ENCODE data around the gene XRN2.

DNA sequence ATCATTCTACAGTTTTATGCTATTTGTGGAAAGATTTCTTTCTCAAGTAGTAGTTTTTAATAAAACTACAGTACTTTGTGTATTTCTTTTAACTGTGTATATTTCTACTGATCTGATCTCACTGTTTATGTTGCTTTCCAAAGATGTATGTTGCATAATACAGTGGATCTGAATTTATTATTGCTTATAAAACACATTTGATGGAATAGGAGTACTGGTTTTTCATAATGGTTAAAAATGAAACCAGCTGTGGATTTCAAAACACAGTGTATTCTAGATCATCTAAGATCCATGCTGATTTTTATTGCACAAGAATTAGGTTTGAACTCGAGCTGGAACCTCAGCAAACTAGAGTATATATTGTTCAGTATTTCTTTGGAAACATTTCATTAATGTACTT is 86.2 kb downstream of the XRN2 start:
- TF ChIP-seq, protein P1, sequence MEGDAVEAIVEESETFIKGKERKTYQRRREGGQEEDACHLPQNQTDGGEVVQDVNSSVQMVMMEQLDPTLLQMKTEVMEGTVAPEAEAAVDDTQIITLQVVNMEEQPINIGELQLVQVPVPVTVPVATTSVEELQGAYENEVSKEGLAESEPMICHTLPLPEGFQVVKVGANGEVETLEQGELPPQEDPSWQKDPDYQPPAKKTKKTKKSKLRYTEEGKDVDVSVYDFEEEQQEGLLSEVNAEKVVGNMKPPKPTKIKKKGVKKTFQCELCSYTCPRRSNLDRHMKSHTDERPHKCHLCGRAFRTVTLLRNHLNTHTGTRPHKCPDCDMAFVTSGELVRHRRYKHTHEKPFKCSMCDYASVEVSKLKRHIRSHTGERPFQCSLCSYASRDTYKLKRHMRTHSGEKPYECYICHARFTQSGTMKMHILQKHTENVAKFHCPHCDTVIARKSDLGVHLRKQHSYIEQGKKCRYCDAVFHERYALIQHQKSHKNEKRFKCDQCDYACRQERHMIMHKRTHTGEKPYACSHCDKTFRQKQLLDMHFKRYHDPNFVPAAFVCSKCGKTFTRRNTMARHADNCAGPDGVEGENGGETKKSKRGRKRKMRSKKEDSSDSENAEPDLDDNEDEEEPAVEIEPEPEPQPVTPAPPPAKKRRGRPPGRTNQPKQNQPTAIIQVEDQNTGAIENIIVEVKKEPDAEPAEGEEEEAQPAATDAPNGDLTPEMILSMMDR (IDR thresholded peaks at IDR 0.05; ENCODE audit: poor library complexity, severe bottlenecking): no peak
- TF ChIP-seq EP300 (conservative IDR thresholded peaks at IDR 0.05; ENCODE audit: poor library complexity, severe bottlenecking) (no peak), TAF1 (IDR thresholded peaks at IDR 0.05; ENCODE audit: low read depth) (no peak), POLR2AphosphoS5 (IDR thresholded peaks at IDR 0.05) (no peak), EZH2 (IDR thresholded peaks at IDR 0.05; ENCODE audit: borderline replicate concordance, insufficient read depth, low read length, poor library complexity, severe bottlenecking) (no peak)
- TF ChIP-seq, protein P2, sequence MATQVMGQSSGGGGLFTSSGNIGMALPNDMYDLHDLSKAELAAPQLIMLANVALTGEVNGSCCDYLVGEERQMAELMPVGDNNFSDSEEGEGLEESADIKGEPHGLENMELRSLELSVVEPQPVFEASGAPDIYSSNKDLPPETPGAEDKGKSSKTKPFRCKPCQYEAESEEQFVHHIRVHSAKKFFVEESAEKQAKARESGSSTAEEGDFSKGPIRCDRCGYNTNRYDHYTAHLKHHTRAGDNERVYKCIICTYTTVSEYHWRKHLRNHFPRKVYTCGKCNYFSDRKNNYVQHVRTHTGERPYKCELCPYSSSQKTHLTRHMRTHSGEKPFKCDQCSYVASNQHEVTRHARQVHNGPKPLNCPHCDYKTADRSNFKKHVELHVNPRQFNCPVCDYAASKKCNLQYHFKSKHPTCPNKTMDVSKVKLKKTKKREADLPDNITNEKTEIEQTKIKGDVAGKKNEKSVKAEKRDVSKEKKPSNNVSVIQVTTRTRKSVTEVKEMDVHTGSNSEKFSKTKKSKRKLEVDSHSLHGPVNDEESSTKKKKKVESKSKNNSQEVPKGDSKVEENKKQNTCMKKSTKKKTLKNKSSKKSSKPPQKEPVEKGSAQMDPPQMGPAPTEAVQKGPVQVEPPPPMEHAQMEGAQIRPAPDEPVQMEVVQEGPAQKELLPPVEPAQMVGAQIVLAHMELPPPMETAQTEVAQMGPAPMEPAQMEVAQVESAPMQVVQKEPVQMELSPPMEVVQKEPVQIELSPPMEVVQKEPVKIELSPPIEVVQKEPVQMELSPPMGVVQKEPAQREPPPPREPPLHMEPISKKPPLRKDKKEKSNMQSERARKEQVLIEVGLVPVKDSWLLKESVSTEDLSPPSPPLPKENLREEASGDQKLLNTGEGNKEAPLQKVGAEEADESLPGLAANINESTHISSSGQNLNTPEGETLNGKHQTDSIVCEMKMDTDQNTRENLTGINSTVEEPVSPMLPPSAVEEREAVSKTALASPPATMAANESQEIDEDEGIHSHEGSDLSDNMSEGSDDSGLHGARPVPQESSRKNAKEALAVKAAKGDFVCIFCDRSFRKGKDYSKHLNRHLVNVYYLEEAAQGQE (IDR thresholded peaks at IDR 0.05; ENCODE audit: borderline replicate concordance): no peak

All from neural cell (in vitro differentiated cells).